HG02938 (cell line): ENCODE data around the gene IGFL1.
"Not testable (repeated sequence)": the region's sequence is repeated elsewhere in the genome, so short reads cannot be mapped to it uniquely, and the experiment has no call there.

Experiments used
- ATAC-seq: cut with Tn5 transposase; IDR thresholded peaks from one replicate; pipeline ENCODE4 v1.9.1; 2021; ENCODE audit warnings: mild to moderate bottlenecking, moderate library complexity; ENCODE audit not compliant: unreplicated experiment

Gene IGFL1

DNA sequence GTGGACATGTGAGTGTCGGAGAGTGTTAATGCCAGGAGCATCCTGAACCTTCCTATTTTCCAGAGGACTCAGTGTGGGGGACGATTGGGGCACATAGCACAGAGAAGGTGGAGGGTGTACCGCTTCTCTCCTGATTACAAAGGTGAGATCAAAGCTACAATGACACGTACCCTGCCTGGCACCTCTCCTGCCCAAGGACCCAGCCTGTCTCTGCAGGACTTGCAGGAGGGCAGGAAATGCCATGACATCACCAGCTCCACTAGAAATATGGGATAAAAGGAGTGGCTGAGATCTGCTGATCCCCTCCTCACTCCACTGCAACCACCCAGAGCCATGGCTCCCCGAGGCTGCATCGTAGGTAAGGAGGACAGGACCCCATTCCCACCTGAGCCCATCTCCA lies at the start of gene IGFL1:
IGFL1 (plus strand) TSS at position 301 of the 400 bp plus-strand sequence; CDS start at position 334, 33 bp downstream.
- ATAC-seq: no peak

DNA sequence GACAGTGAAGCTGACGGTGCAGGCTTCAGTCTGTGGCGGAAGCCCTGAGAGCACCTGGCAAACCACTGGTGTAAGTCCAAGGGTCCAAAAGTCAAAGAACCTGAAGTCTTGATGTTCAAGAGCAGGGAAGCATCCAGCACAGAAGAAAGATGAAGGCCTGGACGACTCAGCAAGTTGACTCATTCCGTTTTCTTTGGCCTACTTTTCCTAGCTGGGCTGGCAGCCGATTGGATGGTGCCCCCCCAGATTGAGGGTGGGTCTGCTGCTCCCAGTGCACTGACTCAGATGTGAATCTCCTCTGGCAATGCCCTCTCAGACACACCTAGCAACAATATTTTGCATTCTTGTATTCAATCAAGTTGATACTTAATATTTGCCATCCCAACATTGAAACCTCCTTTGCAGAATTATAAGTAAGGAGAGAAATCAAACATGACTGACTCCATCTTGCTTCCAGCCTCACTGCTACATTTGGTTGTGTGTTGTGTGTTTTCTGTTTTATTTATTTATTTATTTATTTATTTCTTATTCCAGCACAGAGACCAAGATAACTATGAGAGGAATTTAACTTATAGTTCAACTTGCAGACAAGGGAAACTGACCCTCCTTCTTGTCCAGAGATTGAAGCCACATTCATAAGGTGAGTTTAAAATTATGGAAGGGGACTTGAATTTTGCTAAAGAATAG lies 48.7 kb upstream of the IGFL1 start:
- ATAC-seq: no peak

DNA sequence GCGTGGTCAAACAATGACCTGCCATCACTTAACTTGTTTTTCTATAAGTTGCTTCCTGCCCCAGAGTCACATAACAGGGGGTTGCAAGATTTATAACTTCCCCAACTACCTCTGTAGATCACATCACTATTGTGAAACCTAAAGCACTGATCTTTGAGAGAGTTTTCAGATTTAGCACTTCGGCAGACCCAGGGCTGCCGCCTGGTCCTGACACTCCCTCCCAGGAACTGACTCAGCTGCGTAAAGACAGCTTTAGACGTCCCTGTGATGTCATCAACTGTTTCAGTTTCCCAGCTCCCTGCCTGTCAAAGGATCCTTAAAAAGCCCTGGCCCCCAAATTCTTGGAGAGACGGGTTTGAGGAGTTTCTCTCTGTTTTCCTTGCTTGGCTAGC lies 48.2 kb upstream of the IGFL1 start:
- ATAC-seq: no peak

DNA sequence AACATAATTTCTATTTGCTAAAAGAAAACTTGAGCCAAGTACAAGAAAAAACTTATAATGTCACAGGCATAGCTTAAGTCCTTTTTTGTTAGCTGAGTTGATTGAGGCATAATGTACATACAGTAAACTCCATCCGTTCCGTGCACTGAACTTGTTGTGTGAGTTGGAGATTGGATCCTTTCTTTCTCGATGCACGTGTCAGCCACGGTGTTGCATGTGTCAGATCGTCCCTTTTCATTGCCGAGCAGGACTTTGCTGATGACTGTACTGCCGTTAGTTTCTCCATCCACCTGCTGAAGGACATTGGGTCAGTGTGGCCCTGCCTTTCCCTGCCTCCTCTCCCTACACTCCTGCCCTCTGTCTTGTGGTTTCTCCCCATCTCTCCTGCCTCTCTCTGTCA lies 47.1 kb upstream of the IGFL1 start:
- no peak for ATAC-seq

DNA sequence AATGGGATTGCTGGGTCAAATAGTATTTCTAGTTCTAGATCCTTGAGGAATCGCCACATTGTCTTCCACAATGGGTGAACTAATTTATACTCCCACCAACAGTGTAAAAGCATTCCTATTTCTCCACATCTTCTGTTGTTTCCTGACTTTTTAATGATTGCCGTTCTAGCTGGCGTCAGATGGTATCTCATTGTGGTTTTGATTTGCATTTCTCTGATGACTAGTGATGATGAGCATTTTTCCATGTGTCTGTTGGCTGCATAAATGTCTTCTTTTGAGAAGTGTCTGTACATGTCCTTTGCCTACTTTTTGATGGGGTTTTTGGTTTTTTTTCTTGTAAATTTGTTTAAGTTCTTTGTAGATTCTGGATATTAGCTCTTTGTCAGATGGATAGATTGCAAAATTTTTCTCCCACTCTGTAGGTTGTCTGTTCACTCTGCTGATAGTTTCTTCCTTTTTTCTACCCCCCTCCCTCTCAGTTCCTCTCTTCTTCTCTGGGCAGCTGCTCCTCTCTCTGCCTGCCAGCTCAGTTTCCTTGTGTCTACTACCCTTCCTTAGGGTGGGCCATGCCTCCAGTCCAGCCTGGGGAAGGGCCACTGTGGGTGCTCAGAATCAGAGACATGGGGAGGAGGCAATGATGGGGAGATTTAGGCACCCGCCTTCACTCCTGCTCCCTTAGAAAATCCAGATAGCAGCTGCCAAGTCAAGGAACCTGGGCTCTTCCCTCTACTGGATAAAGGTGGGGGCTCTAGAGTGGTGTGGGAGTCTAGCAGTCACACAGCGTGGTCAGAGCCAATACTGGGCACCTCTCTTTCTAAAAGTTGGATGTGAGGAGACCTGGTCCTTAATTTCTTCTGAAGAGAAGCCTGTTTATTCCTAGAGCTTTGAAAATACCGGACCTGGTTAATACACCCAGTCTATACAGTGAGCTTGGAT lies 44.5 kb upstream of the IGFL1 start:
- ATAC-seq: not testable (repeated sequence)

DNA sequence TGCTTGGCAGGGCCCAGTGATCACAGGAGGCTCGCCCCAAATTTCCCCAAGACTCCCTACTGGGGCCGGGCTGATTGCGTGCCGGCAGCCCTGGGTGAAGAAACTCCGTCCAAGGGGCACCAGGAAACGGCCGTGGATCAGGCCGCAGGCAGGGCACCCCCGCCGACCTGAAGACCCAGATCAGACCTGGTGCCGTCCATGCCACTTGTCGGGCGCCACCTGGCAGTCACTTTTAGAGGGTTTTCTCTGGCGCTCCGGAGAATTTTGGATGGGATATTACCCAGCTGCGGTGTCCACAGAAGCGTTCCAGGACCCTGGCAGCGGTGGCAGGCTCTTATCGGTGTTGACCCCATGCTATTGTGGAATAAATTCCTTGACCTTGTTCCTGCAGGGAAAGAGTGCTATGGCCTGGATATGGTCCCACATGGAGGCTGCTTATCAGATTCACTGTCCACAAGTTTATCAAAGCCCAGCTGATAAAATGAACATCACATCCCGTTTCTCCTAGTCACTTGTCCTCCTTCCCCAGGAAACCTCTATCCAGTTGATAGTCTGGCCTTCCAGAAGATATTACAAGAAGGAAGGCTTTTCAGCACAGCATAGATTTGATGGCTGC lies 43.3 kb upstream of the IGFL1 start:
- no peak for ATAC-seq

DNA sequence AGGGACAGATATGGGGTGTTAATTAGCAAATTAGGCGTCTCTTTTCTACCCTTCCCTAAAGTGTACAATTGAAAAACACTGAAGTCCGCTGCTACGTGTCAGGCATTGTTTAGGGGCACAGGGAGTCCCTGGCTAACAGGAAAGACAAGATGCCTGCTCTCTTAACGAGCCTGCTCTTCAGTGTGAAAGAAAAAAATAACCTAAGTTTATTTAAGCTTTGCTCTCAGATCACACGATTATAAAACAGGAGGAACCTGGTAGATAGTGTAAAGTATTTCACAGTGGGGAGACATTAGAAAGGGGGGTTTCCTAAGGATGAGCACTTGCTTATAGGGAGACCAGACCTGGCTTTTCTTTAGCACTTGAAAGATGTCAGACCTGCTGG lies 42.8 kb upstream of the IGFL1 start:
- no peak for ATAC-seq

DNA sequence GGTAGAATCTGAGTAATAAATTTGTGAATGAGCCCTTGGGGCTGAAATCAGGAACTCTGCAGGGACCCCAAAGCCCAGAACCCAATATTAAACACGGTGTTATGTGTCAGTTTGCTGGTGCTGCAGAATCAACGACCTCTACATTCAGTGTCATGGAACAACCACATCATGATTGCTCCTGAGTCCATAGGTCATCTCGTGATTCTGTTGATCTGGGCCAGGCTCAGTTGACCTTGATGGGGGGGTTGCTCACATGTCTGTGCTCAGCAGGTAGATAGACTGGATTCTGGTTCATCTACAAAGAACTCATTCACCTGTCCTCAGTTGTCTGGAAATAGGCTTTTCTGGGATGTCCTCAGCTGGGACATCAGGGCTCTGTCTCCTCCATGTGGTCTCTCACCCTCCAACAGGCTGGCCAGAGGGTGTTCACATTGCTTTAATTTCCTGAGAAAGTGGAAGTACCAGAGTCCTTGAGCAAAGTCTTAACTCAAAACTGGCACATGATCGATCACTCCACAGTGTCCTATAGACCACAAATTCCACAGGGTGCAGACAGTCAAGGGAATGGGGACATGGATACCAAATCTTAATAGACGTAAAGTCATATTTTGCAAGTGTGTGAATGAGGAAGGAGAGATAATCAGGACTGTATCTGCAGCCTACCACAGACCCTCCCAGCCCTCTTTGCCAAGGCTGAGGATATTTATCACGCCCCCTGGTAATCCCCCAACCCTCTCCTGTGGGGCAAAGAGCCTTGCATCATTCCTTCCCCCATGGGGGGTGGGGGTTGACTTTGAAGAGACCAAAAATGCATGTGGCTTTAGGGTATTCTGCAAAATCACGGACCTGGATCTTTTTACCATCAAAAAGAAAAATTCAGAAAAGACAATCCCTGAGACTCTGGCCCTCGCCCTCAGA lies 39.3 kb upstream of the IGFL1 start:
- ATAC-seq: no peak

DNA sequence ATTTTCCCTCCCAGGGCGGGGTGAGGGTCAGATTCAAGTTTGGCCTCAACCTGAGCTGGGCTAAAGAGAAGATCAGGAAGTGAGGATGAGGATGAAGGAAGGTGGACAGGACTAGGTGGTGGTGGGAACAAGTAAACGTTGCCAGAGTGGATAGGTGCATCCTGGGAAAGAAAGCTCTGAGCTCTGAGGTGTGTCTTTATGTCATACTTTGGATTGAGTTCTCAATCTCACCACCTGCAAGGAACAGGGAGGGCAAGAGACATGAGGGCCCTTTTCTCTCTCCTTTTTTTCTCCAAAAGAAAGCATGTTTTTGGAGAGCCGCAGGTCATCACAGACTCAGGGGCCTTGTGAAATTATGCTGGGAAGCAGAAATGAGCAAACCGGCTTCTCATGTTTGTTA lies 38.2 kb upstream of the IGFL1 start:
- ATAC-seq: no peak

DNA sequence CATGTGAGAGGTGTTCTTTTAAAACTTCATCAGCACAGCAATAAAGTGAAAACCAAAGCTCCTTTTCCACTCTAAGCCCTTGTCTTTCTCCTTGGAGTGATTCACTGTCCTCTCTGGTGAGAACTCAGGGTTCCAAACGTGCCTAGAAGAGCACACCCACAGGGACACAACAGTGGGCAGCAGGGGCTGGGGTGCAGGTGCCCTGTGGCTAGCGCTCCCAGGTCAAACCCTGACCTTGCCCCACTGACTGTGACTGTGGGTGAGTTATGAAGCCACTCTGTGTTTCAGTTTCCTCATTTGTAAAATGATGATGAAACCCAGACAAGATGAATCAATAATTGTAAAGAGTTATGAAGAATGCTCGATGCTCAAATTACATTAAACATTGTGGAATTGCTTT lies 37.6 kb upstream of the IGFL1 start:
- ATAC-seq: no peak

DNA sequence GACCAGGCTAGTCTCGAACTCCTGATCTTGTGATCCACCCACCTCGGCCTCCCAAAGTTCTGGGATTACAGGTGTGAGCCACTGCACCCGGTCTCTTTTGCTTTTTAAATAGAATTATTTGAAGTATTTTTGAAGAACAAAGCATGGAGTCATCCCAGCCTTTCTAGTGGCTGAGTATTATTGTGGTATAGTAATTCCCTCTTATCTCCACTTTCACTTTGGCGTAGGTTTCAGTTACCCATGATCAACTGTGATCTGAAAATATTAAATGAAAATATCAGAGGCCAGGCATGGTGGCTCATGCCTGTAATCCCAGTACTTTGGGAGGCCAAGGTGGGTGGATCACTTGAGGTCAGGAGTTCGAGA lies 36.9 kb upstream of the IGFL1 start:
- ATAC-seq: not testable (repeated sequence)

DNA sequence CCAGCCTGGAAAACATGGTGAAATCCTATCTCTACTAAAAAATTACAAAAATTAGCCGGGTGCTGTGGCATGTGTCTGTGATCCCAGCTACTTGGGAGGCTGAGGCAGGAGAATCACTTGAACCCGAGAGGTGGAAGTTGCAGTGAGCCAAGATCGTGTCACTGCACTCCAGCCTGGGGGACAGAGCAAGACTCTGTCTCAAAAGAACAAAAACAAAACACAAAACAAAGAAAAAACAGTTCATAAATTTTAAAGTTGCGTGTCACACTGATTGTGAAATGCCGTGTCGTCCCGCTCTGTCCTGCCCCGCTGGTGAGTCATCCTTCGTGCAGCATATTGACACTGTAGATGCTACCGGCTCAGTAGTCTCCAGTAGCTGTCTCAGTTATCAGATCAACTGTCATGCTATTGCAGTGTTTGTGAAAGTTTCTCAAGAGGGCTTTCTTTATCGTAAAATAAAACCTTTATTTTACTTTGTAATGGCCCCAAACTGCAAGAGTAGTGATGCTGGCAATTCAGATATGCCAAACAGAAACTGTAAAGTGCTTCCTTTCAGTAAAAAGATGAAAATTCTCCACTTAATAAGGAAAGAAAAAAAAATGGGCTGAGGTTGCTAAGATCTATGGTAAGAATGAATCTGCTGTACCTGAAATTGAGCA lies 36.4 kb upstream of the IGFL1 start:
- ATAC-seq: no peak

DNA sequence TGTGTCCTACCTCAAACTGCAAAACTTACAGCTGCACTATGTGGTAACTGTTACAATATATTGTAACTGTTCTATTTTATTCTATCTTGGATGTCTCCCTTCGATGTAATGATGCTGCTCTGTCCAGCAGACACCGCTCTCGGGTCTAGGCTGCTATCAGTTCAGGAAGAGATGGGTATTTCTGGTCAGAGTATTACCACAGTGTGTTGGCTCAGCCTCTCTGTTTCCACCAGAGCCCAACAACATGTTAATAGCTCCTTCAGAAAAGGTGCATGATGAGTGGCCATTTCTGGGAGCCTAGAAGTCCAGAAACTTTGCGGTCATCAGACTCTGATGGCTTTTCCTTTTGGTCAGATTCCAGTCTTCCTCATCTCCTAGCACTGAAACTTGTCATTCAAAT lies 35.9 kb upstream of the IGFL1 start:
- no peak for ATAC-seq

DNA sequence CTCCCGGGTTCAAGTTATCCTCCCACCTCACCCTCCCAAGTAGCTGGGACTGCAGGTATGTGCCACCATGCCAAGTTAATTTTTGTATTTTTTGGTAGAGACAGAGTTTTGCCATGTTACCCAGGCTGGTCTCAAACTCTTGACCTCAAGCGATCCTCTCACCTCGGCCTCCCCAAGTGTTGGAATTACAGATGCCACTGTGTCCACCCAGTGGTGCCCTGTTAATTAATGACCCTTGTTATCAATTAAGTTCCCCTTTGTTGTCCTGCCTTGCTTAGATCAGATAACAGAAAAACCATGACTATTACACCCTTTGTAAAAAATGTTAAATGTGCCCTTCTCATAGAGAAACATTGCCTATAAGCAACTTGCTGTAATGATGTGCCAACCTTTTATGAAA lies 34.4 kb upstream of the IGFL1 start:
- no peak for ATAC-seq

DNA sequence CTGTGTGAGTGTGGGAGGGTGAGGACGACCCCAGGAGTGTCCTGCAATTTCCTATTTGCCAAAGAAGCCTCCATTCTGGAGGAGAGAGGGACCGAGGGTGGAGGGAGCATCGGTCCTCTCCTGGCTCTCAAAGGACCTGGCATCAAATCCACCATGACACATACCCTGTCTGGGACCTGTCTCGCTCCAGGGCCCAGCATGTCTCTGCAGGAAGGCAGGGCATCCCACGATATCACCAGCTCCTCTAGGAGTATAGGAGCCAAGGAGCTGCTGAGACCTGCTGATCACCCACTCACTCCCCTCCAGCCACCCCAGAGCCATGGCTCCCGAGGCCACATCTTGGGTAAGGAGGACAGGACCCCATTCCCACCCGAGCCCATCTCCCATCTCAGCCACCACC lies 33.6 kb upstream of the IGFL1 start:
- ATAC-seq: not testable (repeated sequence)

DNA sequence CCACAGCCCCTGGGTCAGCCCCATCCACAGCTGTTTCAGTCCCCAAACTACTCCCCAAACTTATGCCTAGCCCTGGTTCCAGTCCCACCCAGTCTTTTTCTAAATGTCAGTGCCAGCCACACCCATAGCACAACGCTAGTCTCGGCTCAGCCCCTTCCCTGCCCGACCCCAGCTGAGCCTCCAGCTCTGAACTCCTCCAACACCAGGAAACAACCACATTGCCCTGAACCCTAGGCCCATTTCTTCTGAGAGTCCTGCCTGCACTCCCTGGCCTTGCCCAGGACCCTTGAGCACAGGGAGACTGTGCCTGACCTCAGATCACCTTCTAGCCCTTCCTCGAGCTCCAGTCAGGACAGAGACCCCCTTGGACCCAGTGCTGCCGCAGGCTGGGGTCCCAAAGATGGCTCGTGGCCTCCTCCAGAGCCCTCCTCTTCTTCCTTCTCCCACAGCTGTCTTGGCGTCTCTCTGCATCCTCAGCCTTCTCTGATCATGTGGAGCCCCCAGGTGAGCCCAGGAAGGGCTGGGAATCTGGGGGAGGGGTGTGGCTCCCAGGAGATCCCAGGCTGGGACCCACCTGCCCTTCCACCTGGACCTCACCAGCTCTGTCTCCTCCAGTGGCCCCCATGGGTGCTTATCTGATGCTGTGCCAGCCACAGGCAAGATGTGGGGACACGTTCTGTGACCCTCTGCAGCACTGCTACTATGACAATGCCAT lies 33.0 kb upstream of the IGFL1 start:
- no peak for ATAC-seq

DNA sequence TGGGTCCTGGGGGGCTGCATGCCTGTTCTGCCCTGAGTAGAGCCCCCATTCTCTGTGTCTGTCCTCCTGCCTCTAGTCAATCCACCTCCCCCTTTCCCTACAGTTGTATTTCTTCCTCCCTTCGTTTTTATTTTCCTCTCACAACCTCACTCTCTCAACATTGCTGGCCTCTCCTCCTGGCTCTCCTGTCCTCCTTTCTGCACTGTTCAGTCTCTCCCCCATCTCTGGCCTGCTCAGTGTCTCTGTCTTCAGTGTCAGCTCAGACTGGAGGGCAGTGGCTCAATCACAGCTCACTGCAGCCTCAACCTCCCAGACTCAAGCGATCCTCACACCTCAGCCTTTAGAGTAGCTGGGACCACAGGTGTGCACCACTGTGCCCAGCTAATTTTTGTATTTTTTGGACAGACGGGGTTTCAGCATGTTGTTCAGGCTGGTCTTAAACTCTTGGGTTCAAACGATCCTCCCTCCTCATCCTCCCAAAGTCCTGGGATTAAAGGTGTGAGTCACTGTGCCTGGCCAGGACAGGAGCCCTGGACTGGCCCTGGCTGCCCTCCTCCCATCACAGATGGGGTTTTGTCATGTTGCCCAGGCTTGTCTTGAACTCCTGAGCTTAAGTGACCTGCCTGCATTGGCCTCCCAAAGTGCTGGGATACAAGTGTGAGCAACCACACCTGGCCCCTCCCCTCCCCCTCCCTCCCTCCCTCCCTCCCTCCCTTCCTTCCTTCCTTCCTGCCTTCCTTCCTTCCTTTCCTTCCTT lies 32.0 kb upstream of the IGFL1 start:
- ATAC-seq: no peak

DNA sequence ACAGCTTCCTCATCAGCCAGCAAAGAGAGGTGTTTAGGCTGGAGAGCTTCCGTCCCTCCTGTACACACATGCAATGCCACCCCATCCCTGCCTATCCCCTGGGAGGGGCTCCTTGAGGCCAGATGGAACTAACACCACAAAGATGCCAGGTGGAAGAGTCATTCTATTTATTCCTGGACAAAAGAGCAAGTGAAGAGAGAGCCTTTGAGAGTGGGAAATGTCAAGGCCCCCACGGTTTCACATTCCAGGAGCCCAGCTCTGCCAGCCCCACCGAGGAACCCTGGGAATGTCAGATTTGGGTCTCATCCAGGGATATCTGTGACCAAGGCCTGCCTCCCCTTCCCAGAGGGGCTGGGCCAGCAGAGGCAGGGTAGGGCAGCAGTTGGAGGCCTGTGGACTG lies 30.8 kb upstream of the IGFL1 start:
- ATAC-seq: no peak
